Glutamatergic neuron (in vitro differentiated cells): ENCODE results near the gene TRPV2. TPM values are rescaled to one million over a fixed set of nuclear protein-coding genes. Genes with fewer than 3 reads are reported as not detected.
"Not testable (repeated sequence)": the region's sequence is repeated elsewhere in the genome, so short reads cannot be mapped to it uniquely, and the experiment has no call there.

Experiments
- DNase-seq: peaks from one replicate; pipeline ENCODE4 v3.0.0; 2022
- H3K27ac Mint-ChIP-seq: one replicate; pipeline ENCODE4 v1.8.0; 2020; ENCODE audit warnings: mild to moderate bottlenecking, mixed read lengths, inconsistent platforms; ENCODE audit not compliant: unreplicated experiment
- H3K27me3 Mint-ChIP-seq: one replicate; pipeline ENCODE4 v1.8.0; 2020; ENCODE audit warnings: mild to moderate bottlenecking, moderate library complexity, mixed read lengths, inconsistent platforms; ENCODE audit not compliant: unreplicated experiment
- H3K36me3 Mint-ChIP-seq: one replicate; pipeline ENCODE4 v1.8.0; 2020; ENCODE audit warnings: mild to moderate bottlenecking, mixed read lengths, inconsistent platforms; ENCODE audit not compliant: unreplicated experiment
- H3K4me1 Mint-ChIP-seq: one replicate; pipeline ENCODE4 v1.8.0; 2020; ENCODE audit warnings: mild to moderate bottlenecking, low read depth, mixed read lengths, inconsistent platforms; ENCODE audit not compliant: unreplicated experiment
- H3K4me3 Mint-ChIP-seq: one replicate; pipeline ENCODE4 v1.8.0; 2020; ENCODE audit warnings: mild to moderate bottlenecking, mixed read lengths, inconsistent platforms; ENCODE audit not compliant: unreplicated experiment
- H3K9me3 Mint-ChIP-seq: one replicate; pipeline ENCODE4 v1.8.0; 2020; ENCODE audit warnings: mild to moderate bottlenecking, moderate library complexity, mixed read lengths, inconsistent platforms; ENCODE audit not compliant: unreplicated experiment
- total RNA-seq: library from RNA; stranded (reverse); fragmentation: NEBNext Ultra II Directional; extraction: Animal tissue kit (Norgen Biotek cat#: 25700); gene quantifications from one replicate; pipeline ENCODE4 v1.2.1, GENCODE V29; 2021; ENCODE audit not compliant: unreplicated experiment
- TF ChIP-seq, protein P1 (sequence below): fragments of 200-600 bp; sonication (generic); IDR thresholded peaks from one replicate; pipeline ENCODE4 v1.5.0; 2021; ENCODE audit not compliant: partially characterized antibody, unreplicated experiment

TRPV2 gene
- total RNA-seq, 1 donor from 2014 or later = 27.0 TPM

- TF ChIP-seq, protein P1, sequence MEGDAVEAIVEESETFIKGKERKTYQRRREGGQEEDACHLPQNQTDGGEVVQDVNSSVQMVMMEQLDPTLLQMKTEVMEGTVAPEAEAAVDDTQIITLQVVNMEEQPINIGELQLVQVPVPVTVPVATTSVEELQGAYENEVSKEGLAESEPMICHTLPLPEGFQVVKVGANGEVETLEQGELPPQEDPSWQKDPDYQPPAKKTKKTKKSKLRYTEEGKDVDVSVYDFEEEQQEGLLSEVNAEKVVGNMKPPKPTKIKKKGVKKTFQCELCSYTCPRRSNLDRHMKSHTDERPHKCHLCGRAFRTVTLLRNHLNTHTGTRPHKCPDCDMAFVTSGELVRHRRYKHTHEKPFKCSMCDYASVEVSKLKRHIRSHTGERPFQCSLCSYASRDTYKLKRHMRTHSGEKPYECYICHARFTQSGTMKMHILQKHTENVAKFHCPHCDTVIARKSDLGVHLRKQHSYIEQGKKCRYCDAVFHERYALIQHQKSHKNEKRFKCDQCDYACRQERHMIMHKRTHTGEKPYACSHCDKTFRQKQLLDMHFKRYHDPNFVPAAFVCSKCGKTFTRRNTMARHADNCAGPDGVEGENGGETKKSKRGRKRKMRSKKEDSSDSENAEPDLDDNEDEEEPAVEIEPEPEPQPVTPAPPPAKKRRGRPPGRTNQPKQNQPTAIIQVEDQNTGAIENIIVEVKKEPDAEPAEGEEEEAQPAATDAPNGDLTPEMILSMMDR = no peak
- Mint-ChIP-seq H3K27me3 (peaks cover 10% of the 10 kb centered on the region), H3K27ac (peak overlapping the region; percentile 59), H3K4me3 (no peak overlapping the region), H3K36me3 (no peaks in the 10 kb centered on the region), H3K4me1 (peaks cover 25% of the 10 kb centered on the region), H3K9me3 (peaks cover 10% of the 10 kb centered on the region)
- no peak for DNase-seq
Measured at GRCh38 chr17:16446338-16446983, 31.1 kb downstream of the TRPV2 start.

- no peak overlapping the region for H3K4me3 Mint-ChIP-seq
- TF ChIP-seq, protein P1 = no peak
- H3K9me3 Mint-ChIP-seq = peaks cover 10% of the 10 kb centered on the region
- peaks cover 10% of the 10 kb centered on the region for H3K27me3 Mint-ChIP-seq
- H3K36me3 Mint-ChIP-seq = no peaks in the 10 kb centered on the region
- H3K4me1 Mint-ChIP-seq = peaks cover 17% of the 10 kb centered on the region
- no peak for DNase-seq
- H3K27ac Mint-ChIP-seq = no peak overlapping the region
Measured at GRCh38 chr17:16447676-16448075, 32.3 kb downstream of the TRPV2 start.

GRCh38 chr17:16448490-16448889 lies 33.1 kb downstream of the TRPV2 start:
- no peak overlapping the region for H3K27ac Mint-ChIP-seq
- peaks cover 12% of the 10 kb centered on the region for H3K27me3 Mint-ChIP-seq
- no peak for DNase-seq
- H3K9me3 Mint-ChIP-seq = peaks cover 14% of the 10 kb centered on the region
- H3K4me3 Mint-ChIP-seq = no peak overlapping the region
- H3K4me1 Mint-ChIP-seq = peaks cover 15% of the 10 kb centered on the region
- no peaks in the 10 kb centered on the region for H3K36me3 Mint-ChIP-seq
- TF ChIP-seq, protein P1 = no peak

DNA sequence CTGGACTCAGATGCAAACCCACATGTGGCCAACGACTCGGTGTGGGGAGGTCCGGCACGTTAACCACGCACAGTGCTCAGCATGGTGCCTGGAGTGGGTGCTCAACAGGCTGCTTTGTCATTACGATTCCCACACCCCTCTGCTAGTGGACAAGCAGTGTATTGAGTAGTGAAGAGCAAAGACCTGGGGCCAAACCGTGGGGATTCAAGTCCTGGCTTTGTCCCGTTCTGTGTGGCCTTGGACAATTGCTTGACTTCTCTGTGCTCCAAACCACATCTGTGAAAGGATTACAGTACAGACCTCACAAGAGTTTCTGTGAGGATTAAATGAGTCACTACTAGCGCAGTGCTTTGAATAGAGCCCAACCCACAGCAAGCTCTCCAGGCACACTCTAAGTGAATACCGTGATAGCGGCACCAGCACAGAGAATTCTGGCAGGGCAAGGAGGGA lies 33.8 kb downstream of the TRPV2 start:
- Mint-ChIP-seq H3K27ac (no peak overlapping the region), H3K9me3 (peaks cover 14% of the 10 kb centered on the region), H3K4me1 (peaks cover 13% of the 10 kb centered on the region)

DNA sequence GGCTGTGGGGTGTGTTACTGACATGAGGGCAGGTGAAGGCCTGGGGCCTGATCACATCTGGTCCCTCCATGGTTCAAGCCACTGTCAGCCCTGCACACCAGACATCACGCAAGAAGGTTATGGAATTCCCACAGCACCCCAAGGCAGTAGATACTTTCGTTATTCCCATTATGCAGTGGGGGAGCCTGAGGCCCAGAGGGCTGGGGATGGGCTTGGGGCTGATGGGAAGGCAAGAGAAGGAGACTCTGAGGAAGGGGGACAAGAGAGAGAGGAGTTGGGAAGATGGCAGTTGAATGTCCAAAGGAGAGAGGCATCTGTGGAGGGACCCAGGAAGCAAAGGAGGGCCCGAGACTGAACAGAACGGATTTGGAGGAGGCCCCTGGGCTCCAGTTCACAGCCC lies 34.7 kb downstream of the TRPV2 start:
- no peak for DNase-seq
- no peaks in the 10 kb centered on the region for H3K36me3 Mint-ChIP-seq
- H3K9me3 Mint-ChIP-seq = peaks cover 11% of the 10 kb centered on the region
- no peak overlapping the region for H3K27ac Mint-ChIP-seq
- H3K4me3 Mint-ChIP-seq = no peak overlapping the region
- H3K4me1 Mint-ChIP-seq = peaks cover 11% of the 10 kb centered on the region
- peaks cover 12% of the 10 kb centered on the region for H3K27me3 Mint-ChIP-seq
- TF ChIP-seq, protein P1 = no peak

More for the DNA sequence above, 33.8 kb downstream of the TRPV2 start:
- Mint-ChIP-seq H3K4me3 (no peak overlapping the region), H3K27me3 (peaks cover 12% of the 10 kb centered on the region), H3K36me3 (no peaks in the 10 kb centered on the region)
- DNase-seq = no peak
- TF ChIP-seq, protein P1 = no peak

DNA sequence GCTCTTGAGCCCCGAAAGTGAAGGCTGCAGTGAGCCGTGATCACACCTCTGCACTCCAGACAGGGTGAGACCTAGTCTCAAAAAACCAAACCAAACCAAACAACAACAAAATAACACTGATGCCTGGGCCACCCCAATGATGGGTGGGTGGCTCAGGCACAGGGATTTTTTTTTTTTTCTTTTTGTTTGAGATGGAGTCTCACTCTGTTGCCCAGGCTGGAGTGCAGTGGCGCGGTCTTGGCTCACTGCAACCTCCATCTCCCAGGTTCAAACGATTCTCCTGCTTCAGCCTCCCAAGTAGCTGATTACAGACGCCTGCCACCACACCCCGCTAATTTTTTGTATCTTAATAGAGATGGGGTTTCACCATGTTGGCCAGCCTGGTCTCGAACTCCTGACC lies 36.9 kb downstream of the TRPV2 start:
- Mint-ChIP-seq H3K4me1 (peaks cover 13% of the 10 kb centered on the region), H3K27me3 (peaks cover 14% of the 10 kb centered on the region)
- not testable (repeated sequence) for H3K36me3 Mint-ChIP-seq, H3K27ac Mint-ChIP-seq, H3K4me3 Mint-ChIP-seq, H3K9me3 Mint-ChIP-seq, DNase-seq
